Smooth muscle cell (in vitro differentiated cells): ENCODE measurements around the gene TRIM66. TPM values are rescaled to one million over a fixed set of nuclear protein-coding genes. Genes with fewer than 3 reads are reported as not detected.

ENCODE experiments used
- DNase-seq: peaks from one replicate; lab custom pipeline; 2025; ENCODE audit not compliant: unreplicated experiment; lab: John Stamatoyannopoulos, UW
- H2AFZ ChIP-seq: fragments of 200-600 bp; sonication (generic); 2 replicates; pipeline ENCODE4 v1.6.0; 2016; ENCODE audit warnings: antibody characterized with exemption, low read depth, mild to moderate bottlenecking
- H3F3A ChIP-seq: fragments of 200-600 bp; sonication (generic); 2 replicates; pipeline ENCODE4 v1.6.0; 2017; ENCODE audit warnings: antibody characterized with exemption, low read depth
- H3K27ac ChIP-seq: fragments of 200-600 bp; sonication (generic); 2 replicates; pipeline ENCODE4 v1.5.1; 2016; ENCODE audit warnings: low read depth, mild to moderate bottlenecking
- H3K27me3 ChIP-seq: fragments of 200-600 bp; sonication (generic); 2 replicates; pipeline ENCODE4 v1.6.1; 2016; ENCODE audit warnings: low read depth, mild to moderate bottlenecking
- H3K36me3 ChIP-seq: fragments of 200-600 bp; sonication (generic); 2 replicates; pipeline ENCODE4 v1.5.1; 2016; ENCODE audit warnings: low read depth
- H3K4me1 ChIP-seq: fragments of 200-600 bp; sonication (generic); 2 replicates; pipeline ENCODE4 v1.5.1; 2016; ENCODE audit warnings: low read depth
- H3K4me2 ChIP-seq: fragments of 200-600 bp; sonication (generic); 2 replicates; pipeline ENCODE4 v1.6.0; 2016; ENCODE audit warnings: mild to moderate bottlenecking
- H3K4me3 ChIP-seq: fragments of 200-600 bp; sonication (generic); 2 replicates; pipeline ENCODE4 v1.5.1; 2016; ENCODE audit warnings: mild to moderate bottlenecking
- H3K79me2 ChIP-seq: fragments of 200-600 bp; sonication (generic); 2 replicates; pipeline ENCODE4 v1.6.0; 2016; ENCODE audit warnings: low read depth, mild to moderate bottlenecking
- H3K9ac ChIP-seq: fragments of 200-600 bp; sonication (generic); 2 replicates; pipeline ENCODE4 v1.6.0; 2016; ENCODE audit warnings: low read depth
- H3K9me3 ChIP-seq: fragments of 200-600 bp; sonication (generic); replicated peaks from 2 replicates; pipeline ENCODE4 v1.5.1; 2016; ENCODE audit warnings: low read depth
- H4K20me1 ChIP-seq: fragments of 200-600 bp; sonication (generic); 2 replicates; pipeline ENCODE4 v1.6.0; 2016; ENCODE audit warnings: low read depth
- WGBS: methylation state at CpG from one replicate; pipeline ENCODE4 v1.1.7; 2016; ENCODE audit warnings: low lambda C conversion rate; 5-methylcytosine and 5-hydroxymethylcytosine counted together
- polyA plus RNA-seq: library from polyadenylated mRNA; unstranded; fragments of >200 nt; fragmentation: Nextera tagmentation; extraction: Ambion mirVana; gene quantifications from 2 replicates; pipeline ENCODE4 v1.2.1, GENCODE V29; 2016
- total RNA-seq: library from RNA; depleted of rRNA; stranded (reverse); fragments of >200 nt; gene quantifications from 2 replicates; pipeline ENCODE4 v1.2.3, GENCODE V29; 2014
- TF ChIP-seq, protein P1 (sequence below): fragments of 200-600 bp; sonication (generic); IDR thresholded peaks from 2 replicates; pipeline ENCODE4 v1.5.1; 2017; ENCODE audit warnings: borderline replicate concordance, mild to moderate bottlenecking, antibody characterized with exemption; ENCODE audit not compliant: insufficient read depth, poor library complexity, severe bottlenecking

The TRIM66 gene
- total and polyA plus RNA-seq, 2 experiments from 2014 or later: 0.24 to 5.8 TPM

DNA sequence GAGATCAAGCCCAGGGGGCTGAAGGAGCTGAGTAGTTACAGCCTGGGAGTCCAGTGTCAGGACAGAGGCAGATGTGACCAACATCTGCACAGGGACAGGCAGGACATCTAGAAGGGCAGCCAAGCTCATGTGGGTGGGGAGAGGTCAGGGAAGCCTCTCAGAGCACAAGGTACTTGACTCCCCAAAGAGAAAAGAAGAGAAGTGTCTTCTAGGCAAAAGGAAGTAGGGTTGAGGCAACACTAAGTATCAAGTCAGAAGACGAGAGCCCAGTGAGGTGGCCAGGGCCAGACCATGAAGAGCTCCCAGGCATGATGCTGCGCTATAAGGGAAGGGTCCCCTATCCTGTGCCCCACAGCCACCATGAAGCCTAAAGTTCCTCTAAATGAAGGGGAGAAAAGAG lies 21.7 kb upstream of the TRIM66 start:
- H2AFZ ChIP-seq: no peak overlapping the region
- TF ChIP-seq, protein P1, sequence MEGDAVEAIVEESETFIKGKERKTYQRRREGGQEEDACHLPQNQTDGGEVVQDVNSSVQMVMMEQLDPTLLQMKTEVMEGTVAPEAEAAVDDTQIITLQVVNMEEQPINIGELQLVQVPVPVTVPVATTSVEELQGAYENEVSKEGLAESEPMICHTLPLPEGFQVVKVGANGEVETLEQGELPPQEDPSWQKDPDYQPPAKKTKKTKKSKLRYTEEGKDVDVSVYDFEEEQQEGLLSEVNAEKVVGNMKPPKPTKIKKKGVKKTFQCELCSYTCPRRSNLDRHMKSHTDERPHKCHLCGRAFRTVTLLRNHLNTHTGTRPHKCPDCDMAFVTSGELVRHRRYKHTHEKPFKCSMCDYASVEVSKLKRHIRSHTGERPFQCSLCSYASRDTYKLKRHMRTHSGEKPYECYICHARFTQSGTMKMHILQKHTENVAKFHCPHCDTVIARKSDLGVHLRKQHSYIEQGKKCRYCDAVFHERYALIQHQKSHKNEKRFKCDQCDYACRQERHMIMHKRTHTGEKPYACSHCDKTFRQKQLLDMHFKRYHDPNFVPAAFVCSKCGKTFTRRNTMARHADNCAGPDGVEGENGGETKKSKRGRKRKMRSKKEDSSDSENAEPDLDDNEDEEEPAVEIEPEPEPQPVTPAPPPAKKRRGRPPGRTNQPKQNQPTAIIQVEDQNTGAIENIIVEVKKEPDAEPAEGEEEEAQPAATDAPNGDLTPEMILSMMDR: no peak
- no peak overlapping the region for H3K4me2 ChIP-seq
- no peak for DNase-seq
- H3F3A ChIP-seq: peaks cover 11% of the 10 kb centered on the region
- H4K20me1 ChIP-seq: peaks cover 92% of the 10 kb centered on the region
- H3K4me1 ChIP-seq: peaks cover 6% of the 10 kb centered on the region
- no peak overlapping the region for H3K9ac ChIP-seq
- no peaks in the 10 kb centered on the region for H3K9me3 ChIP-seq
- WGBS: 94% methylated on average over 2 of the region's 2 CpGs
- H3K27me3 ChIP-seq: no peaks in the 10 kb centered on the region
- no peak overlapping the region for H3K4me3 ChIP-seq
- H3K27ac ChIP-seq: no peak overlapping the region
- no peaks in the 10 kb centered on the region for H3K79me2 ChIP-seq
- peaks cover 14% of the 10 kb centered on the region for H3K36me3 ChIP-seq

DNA sequence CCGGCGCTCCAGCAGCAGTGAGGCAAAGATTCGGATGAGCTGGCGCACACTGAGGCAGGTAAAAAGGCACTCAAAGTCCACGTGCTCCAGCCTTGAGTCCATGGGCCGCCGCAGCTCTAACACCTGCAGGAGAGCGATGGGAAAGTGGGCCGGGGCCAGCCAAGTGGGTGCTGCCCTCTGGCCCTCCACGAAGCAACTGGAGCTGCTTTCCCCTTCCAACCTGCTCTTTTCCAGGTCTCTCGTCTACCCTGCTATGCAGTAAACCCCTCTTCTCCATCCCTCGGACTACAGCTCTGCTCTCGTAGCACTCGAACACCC lies 20.1 kb upstream of the TRIM66 start:
- H3K9me3 ChIP-seq: no peaks in the 10 kb centered on the region
- no peak overlapping the region for H3K9ac ChIP-seq
- H2AFZ ChIP-seq: no peak overlapping the region
- H3K36me3 ChIP-seq: peaks cover 14% of the 10 kb centered on the region
- 94% methylated on average over 14 of the region's 14 CpGs for WGBS
- H3K27me3 ChIP-seq: no peaks in the 10 kb centered on the region
- H3F3A ChIP-seq: peaks cover 18% of the 10 kb centered on the region
- H3K4me2 ChIP-seq: no peak overlapping the region
- peaks cover 93% of the 10 kb centered on the region for H4K20me1 ChIP-seq
- no peak for DNase-seq
- TF ChIP-seq, protein P1: no peak
- H3K4me1 ChIP-seq: peaks cover 9% of the 10 kb centered on the region
- no peak overlapping the region for H3K27ac ChIP-seq
- no peak overlapping the region for H3K4me3 ChIP-seq
- no peaks in the 10 kb centered on the region for H3K79me2 ChIP-seq

GRCh38 chr11:8701891-8702597 lies 19.6 kb upstream of the TRIM66 start:
- peaks cover 95% of the 10 kb centered on the region for H4K20me1 ChIP-seq
- H3K9ac ChIP-seq: no peak overlapping the region
- H3K79me2 ChIP-seq: no peaks in the 10 kb centered on the region
- no peak overlapping the region for H3K27ac ChIP-seq
- no peak for DNase-seq
- no peak overlapping the region for H3K4me2 ChIP-seq
- no peak overlapping the region for H3K4me3 ChIP-seq
- TF ChIP-seq, protein P1: no peak
- peaks cover 23% of the 10 kb centered on the region for H3F3A ChIP-seq
- peaks cover 14% of the 10 kb centered on the region for H3K36me3 ChIP-seq
- H3K27me3 ChIP-seq: no peaks in the 10 kb centered on the region
- no peak overlapping the region for H2AFZ ChIP-seq
- no peaks in the 10 kb centered on the region for H3K9me3 ChIP-seq
- WGBS: 94% methylated on average over 10 of the region's 10 CpGs
- peaks cover 9% of the 10 kb centered on the region for H3K4me1 ChIP-seq

GRCh38 chr11:8699903-8700302 lies 17.4 kb upstream of the TRIM66 start:
- H3K4me3 ChIP-seq: no peak overlapping the region
- H3K79me2 ChIP-seq: no peaks in the 10 kb centered on the region
- peaks cover 9% of the 10 kb centered on the region for H3K4me1 ChIP-seq
- H3K4me2 ChIP-seq: no peak overlapping the region
- H3K27me3 ChIP-seq: no peaks in the 10 kb centered on the region
- TF ChIP-seq, protein P1: no peak
- H2AFZ ChIP-seq: no peak overlapping the region
- no peak overlapping the region for H3K9ac ChIP-seq
- peaks cover 13% of the 10 kb centered on the region for H3K36me3 ChIP-seq
- H3K27ac ChIP-seq: peak overlapping the region; percentile 62
- peaks cover 94% of the 10 kb centered on the region for H4K20me1 ChIP-seq
- no peaks in the 10 kb centered on the region for H3K9me3 ChIP-seq
- peaks cover 24% of the 10 kb centered on the region for H3F3A ChIP-seq
- 25% methylated on average over 3 of the region's 3 CpGs for WGBS
- no peak for DNase-seq
